Choroid plexus epithelial cell (primary cell): ENCODE data around the gene PKP2.
A peak's percentile ranks its signal among the peaks of the same experiment; 100 is the strongest.
"Not testable (repeated sequence)": the region's sequence is repeated elsewhere in the genome, so short reads cannot be mapped to it uniquely, and the experiment has no call there.

Experiments
- DNase-seq: peaks from one replicate; pipeline ENCODE4 v3.0.0-alpha.2; 2010; ENCODE audit warnings: low read depth
- H3K4me3 ChIP-seq: 2 replicates; pipeline ENCODE4 v1.5.1; 2011; ENCODE audit warnings: low read depth, mild to moderate bottlenecking, control low read depth, low read length, moderate library complexity
- TF ChIP-seq, protein P1 (sequence below): conservative IDR thresholded peaks from 2 replicates; pipeline ENCODE4 v1.5.1; 2011; ENCODE audit warnings: low read depth, mild to moderate bottlenecking, control low read depth, inconsistent platforms, low read length, moderate library complexity

PKP2 gene

DNA sequence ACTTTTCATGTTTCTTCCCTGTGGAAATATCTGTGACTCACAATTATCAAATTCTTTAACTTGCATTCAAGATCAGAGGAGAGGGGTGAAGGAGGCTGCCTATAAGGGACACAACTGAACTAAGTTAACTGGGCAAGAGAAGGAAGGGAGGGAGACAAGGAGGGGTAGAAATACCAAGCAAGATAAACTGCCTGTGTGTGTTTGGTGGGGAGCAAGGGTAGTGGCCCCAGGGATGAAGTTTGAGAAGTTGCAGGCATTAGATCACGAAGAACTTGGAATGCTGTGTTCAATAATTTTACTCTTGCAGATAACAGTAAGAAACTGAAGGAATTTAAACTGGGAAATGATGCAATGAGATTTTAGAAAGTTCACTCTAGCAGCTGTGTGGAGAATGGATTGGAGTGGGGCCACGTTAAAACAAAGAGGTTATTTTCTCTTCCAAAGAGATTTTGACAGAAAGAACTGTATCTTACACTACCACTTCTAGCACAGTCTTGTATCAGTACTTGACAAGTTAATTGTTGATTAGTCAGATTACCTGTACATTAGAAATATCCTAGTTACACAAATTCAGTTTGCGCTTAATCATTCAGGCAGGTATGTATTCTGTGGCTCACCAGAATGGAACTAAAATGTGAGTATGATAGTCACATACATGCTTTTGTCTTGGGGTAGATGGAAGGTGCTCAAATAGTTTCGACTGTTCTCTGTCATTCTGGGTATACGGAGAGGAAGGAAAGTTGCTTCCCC lies 7.4 kb downstream of the PKP2 start:
- DNase-seq: peak; percentile 55
- H3K4me3 ChIP-seq: no peak overlapping the region

DNA sequence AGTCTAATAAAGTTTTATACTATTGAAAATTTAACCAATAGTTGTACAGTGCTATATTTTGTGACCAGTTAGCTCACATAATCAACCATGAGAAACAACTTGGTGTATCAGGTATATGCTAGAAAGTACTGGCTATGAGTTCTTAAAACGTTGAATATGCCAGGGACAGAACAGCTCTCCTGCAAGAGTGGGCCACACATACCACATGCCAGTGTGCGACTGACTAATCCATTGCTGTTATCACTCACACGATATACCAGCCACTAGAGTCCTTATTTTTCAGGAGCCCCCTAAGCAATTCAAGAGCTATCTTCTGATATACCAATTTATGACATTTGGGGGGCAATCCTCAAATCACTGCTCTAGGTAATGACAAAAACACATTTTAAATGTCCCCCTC lies 9.5 kb downstream of the PKP2 start:
- H3K4me3 ChIP-seq: no peak overlapping the region
- DNase-seq: no peak
- TF ChIP-seq, protein P1, sequence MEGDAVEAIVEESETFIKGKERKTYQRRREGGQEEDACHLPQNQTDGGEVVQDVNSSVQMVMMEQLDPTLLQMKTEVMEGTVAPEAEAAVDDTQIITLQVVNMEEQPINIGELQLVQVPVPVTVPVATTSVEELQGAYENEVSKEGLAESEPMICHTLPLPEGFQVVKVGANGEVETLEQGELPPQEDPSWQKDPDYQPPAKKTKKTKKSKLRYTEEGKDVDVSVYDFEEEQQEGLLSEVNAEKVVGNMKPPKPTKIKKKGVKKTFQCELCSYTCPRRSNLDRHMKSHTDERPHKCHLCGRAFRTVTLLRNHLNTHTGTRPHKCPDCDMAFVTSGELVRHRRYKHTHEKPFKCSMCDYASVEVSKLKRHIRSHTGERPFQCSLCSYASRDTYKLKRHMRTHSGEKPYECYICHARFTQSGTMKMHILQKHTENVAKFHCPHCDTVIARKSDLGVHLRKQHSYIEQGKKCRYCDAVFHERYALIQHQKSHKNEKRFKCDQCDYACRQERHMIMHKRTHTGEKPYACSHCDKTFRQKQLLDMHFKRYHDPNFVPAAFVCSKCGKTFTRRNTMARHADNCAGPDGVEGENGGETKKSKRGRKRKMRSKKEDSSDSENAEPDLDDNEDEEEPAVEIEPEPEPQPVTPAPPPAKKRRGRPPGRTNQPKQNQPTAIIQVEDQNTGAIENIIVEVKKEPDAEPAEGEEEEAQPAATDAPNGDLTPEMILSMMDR: no peak

More for the DNA sequence above, 7.4 kb downstream of the PKP2 start:
- TF ChIP-seq, protein P1: no peak

DNA sequence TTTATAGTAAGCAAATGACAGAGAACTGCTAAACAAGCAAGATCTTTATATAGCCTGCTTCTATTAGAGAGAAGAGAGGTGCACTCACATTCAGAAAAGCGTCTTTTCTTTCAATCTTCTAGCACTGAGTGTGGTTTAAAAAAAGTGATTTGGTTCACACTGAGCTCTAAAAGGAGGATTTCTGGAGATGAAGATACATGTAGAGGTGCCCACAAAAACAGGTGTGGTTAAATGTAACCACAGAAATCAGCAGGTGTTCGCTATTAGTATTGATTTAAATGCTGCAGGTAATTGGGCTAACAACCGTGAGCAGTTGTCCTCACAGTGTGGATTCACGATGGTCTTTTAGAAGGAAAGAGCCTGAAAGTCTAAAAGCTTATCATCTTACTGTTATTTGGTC lies 10.7 kb downstream of the PKP2 start:
- no peak for DNase-seq
- no peak overlapping the region for H3K4me3 ChIP-seq
- TF ChIP-seq, protein P1: no peak

DNA sequence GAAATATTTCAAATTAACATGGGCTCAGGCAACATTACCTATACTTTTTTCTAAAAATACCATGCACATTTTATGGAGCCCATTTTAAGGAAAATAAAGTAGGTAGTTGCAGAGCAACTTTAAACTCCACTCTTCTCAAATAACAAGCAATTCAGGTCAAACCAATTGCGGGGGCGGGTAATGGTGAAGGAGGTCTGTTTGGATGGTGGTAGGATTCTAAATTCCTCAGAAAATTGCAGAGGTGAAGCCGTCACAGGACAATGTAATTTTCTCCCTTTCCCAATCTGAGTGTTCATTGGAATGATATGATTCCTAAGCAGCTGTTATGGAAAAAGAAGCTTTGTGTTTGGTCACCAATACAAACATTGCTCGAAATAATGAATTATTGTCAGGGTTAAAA lies 11.6 kb downstream of the PKP2 start:
- TF ChIP-seq, protein P1: no peak
- DNase-seq: no peak
- H3K4me3 ChIP-seq: no peak overlapping the region

DNA sequence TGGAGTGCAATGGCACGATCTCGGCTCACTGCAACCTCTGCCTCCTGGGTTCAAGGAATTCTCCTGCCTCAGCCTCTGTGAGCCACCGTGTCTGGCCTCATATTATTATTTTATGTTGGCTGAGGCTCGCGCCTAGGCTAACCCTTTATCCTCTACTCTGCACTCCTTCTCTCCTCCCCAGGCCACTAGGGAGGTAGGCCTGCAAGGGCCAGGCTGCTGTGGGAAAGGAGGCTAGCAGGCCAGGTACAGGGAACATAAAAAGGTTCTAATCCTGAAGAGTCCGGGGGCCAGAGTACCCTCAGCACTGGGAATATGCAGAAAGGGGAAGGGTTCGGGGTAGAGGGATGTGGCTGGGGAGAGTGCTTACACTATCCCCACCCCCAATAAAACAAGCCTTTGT lies 14.9 kb downstream of the PKP2 start:
- no peak for DNase-seq
- H3K4me3 ChIP-seq: no peak overlapping the region
- TF ChIP-seq, protein P1: no peak

DNA sequence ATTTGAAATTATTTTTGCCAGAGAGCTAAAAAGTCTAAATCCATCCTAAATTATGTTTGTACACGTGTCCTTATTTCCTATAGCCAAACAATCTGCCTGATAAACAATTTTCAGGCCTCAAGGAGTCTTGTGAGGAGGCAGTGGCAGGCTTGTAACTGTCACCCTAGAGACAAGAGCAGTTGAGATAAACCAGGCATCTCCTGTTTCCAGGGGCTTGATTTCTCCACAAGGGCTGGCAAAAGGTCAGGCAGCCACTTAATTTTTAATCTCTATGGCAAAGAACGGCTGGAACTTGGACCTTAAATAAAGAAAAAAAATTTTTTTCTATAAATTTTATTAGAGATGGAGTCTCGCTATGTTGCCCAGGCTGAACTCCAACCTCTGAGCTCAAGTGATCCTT lies 15.5 kb downstream of the PKP2 start:
- DNase-seq: no peak
- TF ChIP-seq, protein P1: no peak
- H3K4me3 ChIP-seq: no peak overlapping the region

DNA sequence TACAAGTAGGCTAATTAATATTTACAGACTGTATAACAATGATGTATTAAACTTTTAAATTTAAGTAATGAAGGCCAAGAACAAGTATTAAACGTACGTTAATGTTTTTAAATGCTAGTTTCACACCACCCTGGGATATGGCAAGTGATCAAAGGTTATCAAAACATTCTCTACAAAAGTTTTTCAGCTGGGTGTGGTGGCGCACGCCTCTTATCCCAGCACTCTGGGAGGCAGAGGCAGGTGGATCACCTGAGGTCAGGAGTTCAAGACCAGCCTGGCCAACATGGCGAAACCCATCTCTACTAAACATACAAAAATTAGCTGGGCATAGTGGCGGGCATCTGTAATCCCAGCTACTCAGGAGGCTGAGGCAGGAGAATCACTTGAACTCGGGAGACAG lies 17.5 kb downstream of the PKP2 start:
- not testable (repeated sequence) for DNase-seq, H3K4me3 ChIP-seq
